Esophagus mucosa (tissue), 1 donor: ENCODE data around the gene EIF4B. TPM values are rescaled to one million over a fixed set of nuclear protein-coding genes. Genes with fewer than 3 reads are reported as not detected.

ENCODE experiments used
- ATAC-seq: fragments of 200-7000 bp; cut with Tn5 transposase; one replicate; pipeline ENCODE4 v1.9.1; 2020
- total RNA-seq: library from RNA; stranded (reverse); gene quantifications from one replicate; pipeline ENCODE4 v1.2.4, GENCODE V29; 2023
- donor health status: DM: yes; HTN: yes; CAD: no.

EIF4B gene
- total RNA-seq, 1 donor from 2014 or later: 344 TPM

GRCh38 chr12:53069621-53070410 is 63.6 kb downstream of the EIF4B start:
- no peak for ATAC-seq

DNA sequence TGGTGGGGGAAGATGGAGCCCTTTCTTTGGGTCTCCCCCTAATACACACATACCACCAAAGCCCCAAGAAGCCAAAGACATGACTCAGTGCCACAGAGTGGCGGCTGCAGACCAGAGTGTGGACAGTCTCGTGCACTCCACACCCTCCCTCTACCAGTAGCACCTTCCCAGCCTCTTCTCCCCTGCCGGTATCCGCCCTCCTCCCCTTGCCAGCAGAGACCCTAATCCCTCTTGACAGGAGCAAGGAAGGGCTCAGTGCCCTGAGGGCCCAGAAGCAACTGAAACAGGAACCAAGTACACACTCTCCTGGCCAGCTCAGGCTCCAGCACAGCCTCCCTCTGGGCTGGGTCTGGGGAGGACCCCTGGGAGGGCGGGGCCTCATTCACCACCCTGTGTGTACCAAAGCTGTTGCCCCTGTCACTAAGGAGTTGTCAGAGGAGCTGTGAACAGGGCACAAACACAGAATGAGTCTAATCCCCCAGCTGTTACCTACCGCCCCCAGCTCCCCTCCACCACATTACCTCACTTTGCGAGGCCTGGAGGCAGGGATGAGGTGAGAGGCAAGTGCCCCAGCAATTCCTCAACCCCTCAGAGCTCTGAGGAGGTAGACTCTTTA is 64.7 kb downstream of the EIF4B start:
- peak; percentile 26 for ATAC-seq

DNA sequence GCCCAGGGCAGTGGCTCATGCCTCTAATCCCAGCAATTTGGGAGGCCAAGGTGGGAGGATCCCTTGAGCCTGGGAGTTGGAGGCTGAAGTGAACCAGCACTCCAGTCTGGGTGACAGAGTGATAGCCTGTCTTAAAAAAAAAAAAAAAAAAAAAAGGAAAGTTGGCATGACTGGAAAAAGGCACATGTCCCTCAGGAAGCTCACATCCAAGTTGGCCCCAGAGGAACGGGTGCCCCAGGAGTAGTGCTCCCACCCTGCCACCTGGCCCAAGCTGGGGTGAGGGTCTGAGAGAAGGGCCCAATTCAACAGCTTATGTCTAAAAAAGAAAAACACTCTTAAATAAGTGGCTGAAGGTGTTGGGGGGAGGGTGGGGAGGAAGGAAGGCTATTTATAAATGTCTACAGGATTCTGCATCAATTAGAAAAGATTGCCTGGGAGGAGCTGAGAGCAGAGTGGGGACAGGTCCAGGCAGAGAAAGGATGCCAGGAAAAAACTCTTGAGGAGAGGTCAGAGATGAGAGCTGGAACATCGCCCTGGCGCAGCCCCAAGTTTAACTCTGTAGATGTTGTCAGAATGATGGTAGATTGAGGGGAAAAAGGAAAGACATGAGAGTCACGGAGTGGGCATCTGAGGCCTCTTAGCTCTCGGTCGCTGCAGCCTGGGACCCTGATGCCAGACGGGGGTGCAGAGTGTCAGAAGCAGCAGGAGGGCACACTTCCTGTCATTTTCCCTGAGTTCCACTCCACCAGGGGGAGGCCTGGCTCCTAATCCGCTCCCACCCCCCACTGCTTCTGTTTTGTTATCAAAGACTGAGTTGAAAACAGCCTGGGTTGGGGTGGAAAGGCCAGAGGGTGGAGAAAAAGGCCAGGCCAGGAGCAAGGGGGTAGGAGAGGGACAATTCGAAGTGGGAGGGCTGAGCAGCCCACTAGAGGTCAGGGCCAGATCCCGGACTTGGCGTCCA is 65.6 kb downstream of the EIF4B start:
- ATAC-seq: no peak

DNA sequence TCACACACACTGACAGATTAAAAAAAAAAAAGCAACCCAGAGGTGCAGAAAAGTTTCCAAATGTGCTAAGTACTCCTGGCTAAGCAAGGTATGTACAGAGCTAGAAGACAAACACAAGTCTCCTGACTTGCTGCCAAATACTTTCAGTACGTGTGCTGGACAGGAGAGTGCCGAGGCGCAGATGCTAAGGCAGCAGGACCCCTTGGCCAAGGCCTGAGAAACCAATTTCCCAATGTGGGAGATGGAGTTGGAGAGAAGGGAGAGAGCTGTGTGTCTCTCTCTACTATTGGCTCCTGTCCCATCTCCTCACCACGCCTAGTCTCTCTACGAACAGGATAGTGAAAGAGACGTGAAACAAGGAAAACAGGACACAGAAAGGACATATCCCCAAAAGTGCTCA is 67.6 kb downstream of the EIF4B start:
- no peak for ATAC-seq

DNA sequence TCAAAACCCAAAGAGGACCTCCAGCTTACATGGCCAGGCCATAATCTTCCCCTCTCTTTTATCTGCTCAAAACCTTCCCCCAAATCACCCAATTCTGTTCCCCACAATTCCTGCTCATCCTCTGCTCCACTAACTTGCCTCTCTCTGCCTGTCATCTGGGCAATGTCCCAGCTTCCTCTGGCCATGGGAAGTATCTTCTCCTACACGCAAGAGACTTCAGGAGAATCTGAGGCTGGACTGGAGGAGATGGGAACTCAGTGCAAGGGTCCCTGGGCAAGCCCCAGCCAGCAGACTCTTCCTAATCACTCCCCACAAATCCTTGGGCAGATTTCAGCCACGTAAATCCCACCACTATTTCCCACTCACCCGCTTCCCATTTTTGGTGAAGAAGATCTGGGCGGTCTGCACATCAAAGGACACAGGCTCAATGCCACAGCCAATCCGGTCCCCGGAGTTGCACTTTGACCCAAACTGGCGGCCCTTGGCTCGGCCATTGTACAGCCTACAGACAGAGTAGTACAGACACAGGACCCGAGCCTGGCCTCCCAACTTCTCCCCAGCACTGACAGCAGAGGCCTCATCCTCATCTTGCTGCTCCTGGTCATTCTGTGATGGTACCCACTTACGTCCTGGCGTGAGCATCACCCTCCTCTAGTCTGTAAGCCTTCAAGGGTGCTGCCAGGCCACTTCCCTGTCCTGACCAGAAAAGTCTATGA is 68.2 kb downstream of the EIF4B start:
- ATAC-seq: no peak

GRCh38 chr12:53074999-53075370 is 68.7 kb downstream of the EIF4B start:
- no peak for ATAC-seq

DNA sequence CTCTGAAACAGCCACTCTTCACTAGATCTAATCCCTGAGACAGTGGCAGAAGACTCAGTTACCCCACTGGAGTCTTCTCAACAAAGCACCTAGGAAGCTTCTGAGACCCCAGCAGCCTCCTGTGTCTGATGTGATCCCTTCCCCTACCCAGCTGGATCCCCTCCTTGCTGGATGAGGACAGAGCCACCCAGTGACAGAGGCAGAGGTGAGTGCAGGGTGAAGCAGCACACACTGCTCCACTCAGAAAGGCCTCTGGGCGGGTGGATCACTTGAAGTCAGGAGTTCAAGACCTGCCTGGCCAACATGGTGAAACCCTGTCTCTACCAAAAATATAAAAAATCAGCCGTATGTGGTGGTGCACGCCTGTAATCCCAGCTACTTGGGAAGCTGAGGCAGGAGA is 70.2 kb downstream of the EIF4B start:
- no peak for ATAC-seq

- ATAC-seq: no peak
Measured at GRCh38 chr12:53077030-53077429, 70.8 kb downstream of the EIF4B start.

- peak; percentile 56 for ATAC-seq
Measured at GRCh38 chr12:53078425-53079225, 72.4 kb downstream of the EIF4B start.

DNA sequence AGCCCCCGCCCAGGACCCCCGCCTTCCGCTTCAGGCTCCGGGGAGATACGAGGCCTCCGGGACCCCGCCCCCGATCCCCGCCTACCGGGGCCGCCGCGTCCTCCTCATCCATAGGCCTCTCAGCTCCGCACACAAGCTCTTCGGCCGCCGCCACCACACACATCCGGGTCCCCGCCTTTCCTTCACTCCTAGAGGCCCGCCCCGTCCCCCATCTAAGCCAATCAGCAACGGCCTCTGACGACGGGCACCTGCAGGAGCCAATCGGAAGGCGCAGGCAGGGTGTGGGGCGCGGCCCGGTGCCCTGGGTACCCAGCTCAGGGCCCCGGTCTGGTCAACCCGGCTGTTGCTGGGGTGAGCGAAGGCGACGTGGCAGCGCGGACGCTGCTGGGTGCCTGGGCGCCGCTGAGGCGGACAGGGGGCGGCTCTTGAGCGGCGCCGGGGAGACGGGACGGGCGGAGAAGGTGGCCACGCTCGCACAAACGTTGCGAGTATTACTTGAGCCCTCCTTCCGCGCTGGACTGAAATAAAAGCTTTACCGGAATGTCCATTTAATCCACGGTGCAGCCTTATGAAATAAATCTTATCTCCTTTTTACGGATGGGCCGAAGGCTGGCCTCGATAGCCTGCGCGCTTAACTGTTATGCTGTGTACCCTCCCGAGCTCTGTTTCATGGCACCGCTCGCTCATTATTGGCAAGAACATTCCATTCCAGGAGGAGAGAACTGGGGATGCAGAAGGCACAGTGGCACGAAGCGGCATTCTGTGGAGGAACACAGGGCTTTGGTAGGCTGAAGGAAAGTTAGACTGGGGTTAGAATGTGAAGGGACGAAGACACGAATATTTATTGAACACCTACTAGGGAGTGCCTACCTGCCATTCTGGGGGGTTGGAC is 73.2 kb downstream of the EIF4B start, which contains the start of gene SPRYD3:
Gene SPRYD3 (minus strand): TSS at position 165 of the 892 bp plus-strand sequence. CDS start 57 bp downstream, at position 108.
- ATAC-seq: peak; percentile 100

- ATAC-seq: no peak
Measured at GRCh38 chr12:53082637-53083175, 76.5 kb downstream of the EIF4B start.

- ATAC-seq: no peak
Measured at GRCh38 chr12:53086361-53086760, 80.1 kb downstream of the EIF4B start.

- ATAC-seq: no peak
Measured at GRCh38 chr12:53090105-53090504, 83.8 kb downstream of the EIF4B start.

- no peak for ATAC-seq
Measured at GRCh38 chr12:53090554-53090953, 84.3 kb downstream of the EIF4B start.

GRCh38 chr12:53091756-53092155 is 85.5 kb downstream of the EIF4B start:
- no peak for ATAC-seq

Other genes with a start within 250 kb of the EIF4B start
- gene KRT76, start 229.1 kb upstream of the EIF4B start, total RNA-seq: 0.08 TPM
- gene KRT3, start 210.3 kb upstream of the EIF4B start, total RNA-seq: 1.0 TPM
- 1,080 TPM for gene KRT4, start 192.3 kb upstream of the EIF4B start, total RNA-seq
- gene KRT79, start 172.1 kb upstream of the EIF4B start, total RNA-seq: 0.32 TPM
- 291 TPM for gene KRT78, start 157.5 kb upstream of the EIF4B start, total RNA-seq
- 40.1 TPM for gene KRT8, start 101.4 kb upstream of the EIF4B start, total RNA-seq
- gene KRT18, start 57.3 kb upstream of the EIF4B start, total RNA-seq: 80.0 TPM
- 10.6 TPM for gene TNS2, start 43.6 kb downstream of the EIF4B start, total RNA-seq
- 29.3 TPM for gene SPRYD3, start 72.9 kb downstream of the EIF4B start, total RNA-seq
- 50.5 TPM for gene IGFBP6, start 91.2 kb downstream of the EIF4B start, total RNA-seq
- not detected for gene SOAT2, start 97.0 kb downstream of the EIF4B start, total RNA-seq
- 19.6 TPM for gene ZNF740, start 174.3 kb downstream of the EIF4B start, total RNA-seq
- gene CSAD, start 174.5 kb downstream of the EIF4B start, total RNA-seq: 17.1 TPM
- 7.0 TPM for gene ITGB7, start 200.8 kb downstream of the EIF4B start, total RNA-seq
- 168 TPM for gene RARG, start 225.8 kb downstream of the EIF4B start, total RNA-seq